Activated naive CD8-positive, alpha-beta T cell (primary cell): ENCODE measurements around the gene TSNAXIP1.
"Not testable (repeated sequence)": the region's sequence is repeated elsewhere in the genome, so short reads cannot be mapped to it uniquely, and the experiment has no call there.

Source experiments
- H3K27ac Mint-ChIP-seq: one replicate; pipeline ENCODE4 v1.8.0; 2021; ENCODE audit warnings: mixed read lengths
- H3K27me3 Mint-ChIP-seq: one replicate; pipeline ENCODE4 v1.8.0; 2021; ENCODE audit warnings: mixed read lengths
- H3K36me3 Mint-ChIP-seq: one replicate; pipeline ENCODE4 v1.8.0; 2021; ENCODE audit warnings: mixed read lengths
- H3K4me1 Mint-ChIP-seq: one replicate; pipeline ENCODE4 v1.8.0; 2021; ENCODE audit warnings: low read depth, mixed read lengths
- H3K4me3 Mint-ChIP-seq: one replicate; pipeline ENCODE4 v1.8.0; 2021; ENCODE audit warnings: mild to moderate bottlenecking, mixed read lengths
- H3K9me3 Mint-ChIP-seq: one replicate; pipeline ENCODE4 v1.8.0; 2021; ENCODE audit warnings: low read depth, mixed read lengths

Gene TSNAXIP1

GRCh38 chr16:67855789-67856188 lies 49.1 kb downstream of the TSNAXIP1 start:
- H3K4me3 Mint-ChIP-seq = no peak overlapping the region
- no peaks in the 10 kb centered on the region for H3K27me3 Mint-ChIP-seq
- H3K4me1 Mint-ChIP-seq = peaks cover 29% of the 10 kb centered on the region
- H3K9me3 Mint-ChIP-seq = no peaks in the 10 kb centered on the region
- H3K27ac Mint-ChIP-seq = no peak overlapping the region
- H3K36me3 Mint-ChIP-seq = no peaks in the 10 kb centered on the region

GRCh38 chr16:67856927-67857546 lies 50.3 kb downstream of the TSNAXIP1 start:
- Mint-ChIP-seq H3K27ac (no peak overlapping the region), H3K9me3 (no peaks in the 10 kb centered on the region), H3K4me1 (peaks cover 29% of the 10 kb centered on the region), H3K4me3 (no peak overlapping the region), H3K36me3 (no peaks in the 10 kb centered on the region), H3K27me3 (no peaks in the 10 kb centered on the region)

GRCh38 chr16:67857547-67858233 lies 51.0 kb downstream of the TSNAXIP1 start:
- peaks cover 29% of the 10 kb centered on the region for H3K4me1 Mint-ChIP-seq
- no peak overlapping the region for H3K4me3 Mint-ChIP-seq
- no peaks in the 10 kb centered on the region for H3K27me3 Mint-ChIP-seq
- no peaks in the 10 kb centered on the region for H3K36me3 Mint-ChIP-seq
- H3K27ac Mint-ChIP-seq = no peak overlapping the region
- no peaks in the 10 kb centered on the region for H3K9me3 Mint-ChIP-seq

DNA sequence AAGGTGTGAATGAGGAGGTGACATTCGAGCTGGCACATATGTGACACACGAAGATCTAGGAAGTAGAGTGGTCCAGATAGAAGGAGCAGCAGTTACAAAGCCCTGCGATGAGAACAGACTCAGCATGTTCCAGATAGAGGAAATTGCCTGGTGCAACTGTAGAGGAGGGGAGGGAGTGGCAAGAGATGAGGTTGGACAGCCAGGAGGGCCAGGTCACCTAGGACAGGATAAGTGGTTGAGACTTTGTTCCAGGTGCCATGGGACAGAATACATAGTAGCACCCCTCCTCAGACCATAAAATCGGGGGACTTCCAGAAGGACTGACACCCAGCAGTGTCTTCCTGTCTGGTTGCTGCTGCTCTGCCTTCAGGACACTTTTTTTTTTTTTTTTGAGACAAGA lies 51.8 kb downstream of the TSNAXIP1 start:
- Mint-ChIP-seq H3K4me1 (peaks cover 29% of the 10 kb centered on the region), H3K9me3 (no peaks in the 10 kb centered on the region), H3K27ac (peak overlapping the region; percentile 11), H3K4me3 (no peak overlapping the region), H3K36me3 (no peaks in the 10 kb centered on the region), H3K27me3 (no peaks in the 10 kb centered on the region)

- no peak overlapping the region for H3K4me3 Mint-ChIP-seq
- no peaks in the 10 kb centered on the region for H3K27me3 Mint-ChIP-seq
- no peaks in the 10 kb centered on the region for H3K36me3 Mint-ChIP-seq
- H3K27ac Mint-ChIP-seq = no peak overlapping the region
- H3K9me3 Mint-ChIP-seq = no peaks in the 10 kb centered on the region
- peaks cover 18% of the 10 kb centered on the region for H3K4me1 Mint-ChIP-seq
These were observed 54.1 kb downstream of the TSNAXIP1 start for GRCh38 chr16:67860589-67861398.

GRCh38 chr16:67861877-67862276 lies 55.2 kb downstream of the TSNAXIP1 start:
- no peak overlapping the region for H3K4me3 Mint-ChIP-seq
- no peaks in the 10 kb centered on the region for H3K36me3 Mint-ChIP-seq
- no peak overlapping the region for H3K27ac Mint-ChIP-seq

DNA sequence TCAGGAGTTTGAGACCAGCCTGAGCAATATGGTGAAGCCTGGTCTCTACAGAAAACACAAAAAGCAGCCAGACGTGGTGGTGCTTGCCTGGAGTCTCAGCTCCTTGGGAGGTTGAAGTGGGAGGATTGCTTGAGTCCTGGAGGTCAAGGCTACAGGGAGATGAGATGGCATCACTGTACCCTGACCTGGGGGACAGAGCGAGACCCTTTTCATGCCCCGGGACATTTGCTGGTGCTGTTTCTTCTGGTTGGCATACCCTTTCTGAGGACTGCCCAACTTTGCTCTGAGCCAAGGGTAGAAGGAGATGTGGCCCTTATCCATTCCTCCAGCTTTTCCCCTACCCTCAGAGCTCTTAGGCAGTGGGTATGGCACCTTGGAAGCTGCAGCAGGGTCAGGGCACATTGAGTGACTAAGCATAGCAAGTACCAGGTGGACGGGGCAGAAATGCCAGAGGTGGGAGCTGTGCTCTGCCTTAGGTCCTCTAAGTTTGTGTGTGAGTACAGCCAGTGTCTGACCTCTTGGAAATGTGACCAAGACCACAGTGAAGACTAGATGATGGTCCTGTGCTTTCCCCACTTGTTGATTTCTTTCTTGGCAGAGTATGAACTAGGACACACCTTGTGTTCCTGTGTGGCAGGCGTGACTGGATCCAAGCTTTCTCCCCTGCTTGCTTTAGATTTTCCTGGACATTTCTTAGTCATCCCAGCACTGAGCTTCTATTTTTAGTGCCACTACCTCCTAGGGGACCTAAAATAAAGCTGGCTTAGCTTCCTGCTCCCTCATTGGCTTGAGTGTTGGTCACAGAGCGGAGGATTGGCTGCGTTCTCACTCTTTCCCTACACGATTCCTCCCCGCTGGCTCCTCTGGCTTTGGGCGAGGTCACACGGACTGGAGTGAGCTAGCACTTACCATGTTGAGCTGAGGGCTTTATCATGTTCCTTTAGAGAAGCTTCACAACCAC lies 56.2 kb downstream of the TSNAXIP1 start:
- Mint-ChIP-seq H3K27me3 (no peaks in the 10 kb centered on the region), H3K36me3 (no peaks in the 10 kb centered on the region), H3K4me3 (no peak overlapping the region), H3K4me1 (peaks cover 3% of the 10 kb centered on the region), H3K27ac (no peak overlapping the region), H3K9me3 (no peaks in the 10 kb centered on the region)

More at GRCh38 chr16:67861877-67862276, 55.2 kb downstream of the TSNAXIP1 start:
- no peaks in the 10 kb centered on the region for H3K9me3 Mint-ChIP-seq
- H3K4me1 Mint-ChIP-seq = peaks cover 13% of the 10 kb centered on the region
- no peaks in the 10 kb centered on the region for H3K27me3 Mint-ChIP-seq

GRCh38 chr16:67864044-67864443 lies 57.4 kb downstream of the TSNAXIP1 start:
- H3K9me3 Mint-ChIP-seq, H3K27ac Mint-ChIP-seq, H3K36me3 Mint-ChIP-seq: not testable (repeated sequence)

DNA sequence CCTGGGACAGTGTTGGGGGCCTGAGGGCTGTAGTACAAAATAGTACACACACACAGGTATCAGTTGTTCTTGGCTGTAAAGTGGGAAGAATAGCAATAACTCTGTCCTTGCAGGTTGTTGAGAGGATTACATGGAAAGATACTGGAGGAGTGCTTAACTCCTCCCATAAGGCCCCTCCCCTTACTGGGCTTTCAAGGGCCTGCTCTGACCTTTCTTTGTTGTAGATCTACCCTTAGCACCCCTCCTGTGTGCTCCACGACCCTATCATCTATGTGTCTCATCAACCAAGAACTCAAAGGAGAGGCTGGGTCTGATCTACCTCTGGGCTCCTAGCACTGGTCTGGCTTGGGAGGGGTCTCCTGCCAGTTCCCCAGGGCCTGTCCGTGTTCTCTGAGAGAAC lies 57.9 kb downstream of the TSNAXIP1 start:
- Mint-ChIP-seq H3K4me3 (no peak overlapping the region), H3K9me3 (no peaks in the 10 kb centered on the region), H3K36me3 (no peaks in the 10 kb centered on the region), H3K4me1 (no peaks in the 10 kb centered on the region), H3K27me3 (no peaks in the 10 kb centered on the region), H3K27ac (no peak overlapping the region)

More at GRCh38 chr16:67864044-67864443, 57.4 kb downstream of the TSNAXIP1 start:
- not testable (repeated sequence) for H3K4me3 Mint-ChIP-seq, H3K4me1 Mint-ChIP-seq, H3K27me3 Mint-ChIP-seq

DNA sequence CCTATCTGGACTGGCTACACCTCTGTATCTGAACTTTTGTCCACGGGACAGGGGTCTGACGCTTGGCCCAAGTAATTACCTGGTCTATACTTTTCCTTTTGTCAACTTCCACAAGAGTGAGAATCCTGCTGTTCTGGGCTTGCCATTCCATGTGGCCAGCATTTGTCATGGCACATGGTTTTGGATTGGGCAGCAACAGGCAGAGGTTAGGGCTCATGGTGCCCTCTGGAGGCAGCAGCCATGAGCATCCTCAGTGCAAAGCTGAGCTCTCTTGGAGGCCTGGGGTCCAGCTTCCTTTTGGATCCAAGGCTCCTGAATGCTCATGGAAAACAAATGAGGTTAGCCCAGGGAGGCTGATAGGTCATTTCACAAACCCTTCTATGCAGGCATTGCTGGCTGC lies 58.6 kb downstream of the TSNAXIP1 start:
- Mint-ChIP-seq H3K27ac (no peak overlapping the region), H3K36me3 (no peaks in the 10 kb centered on the region), H3K9me3 (no peaks in the 10 kb centered on the region), H3K4me3 (no peak overlapping the region), H3K27me3 (no peaks in the 10 kb centered on the region), H3K4me1 (no peaks in the 10 kb centered on the region)

DNA sequence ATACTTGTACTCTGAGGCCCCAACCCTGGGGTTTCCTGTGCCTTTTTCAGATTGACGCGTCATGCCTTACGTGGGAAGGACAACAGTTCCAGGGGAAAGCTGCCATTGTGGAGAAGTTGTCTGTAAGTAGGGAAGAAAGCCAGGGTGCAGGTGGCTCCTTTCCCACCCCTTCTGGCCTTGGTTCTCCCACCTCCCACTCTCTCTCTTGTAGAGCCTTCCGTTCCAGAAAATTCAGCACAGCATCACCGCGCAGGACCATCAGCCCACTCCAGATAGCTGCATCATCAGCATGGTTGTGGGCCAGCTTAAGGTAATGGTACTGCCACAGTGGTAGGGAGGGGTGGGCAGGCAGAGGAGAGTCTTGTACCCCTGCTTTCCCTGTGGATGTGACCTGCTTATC lies 61.6 kb downstream of the TSNAXIP1 start:
- no peaks in the 10 kb centered on the region for H3K9me3 Mint-ChIP-seq
- no peak overlapping the region for H3K4me3 Mint-ChIP-seq
- peaks cover 7% of the 10 kb centered on the region for H3K4me1 Mint-ChIP-seq
- H3K27ac Mint-ChIP-seq = no peak overlapping the region
- H3K27me3 Mint-ChIP-seq = no peaks in the 10 kb centered on the region
- no peaks in the 10 kb centered on the region for H3K36me3 Mint-ChIP-seq

DNA sequence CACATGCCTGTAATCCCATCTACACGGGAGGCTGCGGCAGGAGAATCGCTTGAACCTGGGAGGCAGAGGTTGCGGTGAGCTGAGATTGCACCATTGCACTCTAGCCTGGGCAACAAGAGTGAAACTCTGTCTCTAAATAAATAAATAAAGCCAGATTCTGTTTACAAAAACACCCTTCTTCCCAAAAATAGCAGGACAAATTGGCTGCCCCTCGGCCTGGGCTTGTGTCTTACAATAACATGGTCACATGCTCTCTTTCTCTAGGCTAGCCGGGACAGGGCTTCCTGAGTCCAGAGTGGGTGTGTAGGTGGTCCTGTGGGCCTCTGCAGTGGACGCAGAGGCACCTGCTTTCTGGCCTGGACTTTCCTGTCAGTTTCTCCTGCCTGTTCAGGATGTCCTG lies 63.0 kb downstream of the TSNAXIP1 start:
- no peaks in the 10 kb centered on the region for H3K27me3 Mint-ChIP-seq
- no peak overlapping the region for H3K4me3 Mint-ChIP-seq
- no peaks in the 10 kb centered on the region for H3K9me3 Mint-ChIP-seq
- H3K36me3 Mint-ChIP-seq = no peaks in the 10 kb centered on the region
- peaks cover 18% of the 10 kb centered on the region for H3K4me1 Mint-ChIP-seq
- H3K27ac Mint-ChIP-seq = no peak overlapping the region

DNA sequence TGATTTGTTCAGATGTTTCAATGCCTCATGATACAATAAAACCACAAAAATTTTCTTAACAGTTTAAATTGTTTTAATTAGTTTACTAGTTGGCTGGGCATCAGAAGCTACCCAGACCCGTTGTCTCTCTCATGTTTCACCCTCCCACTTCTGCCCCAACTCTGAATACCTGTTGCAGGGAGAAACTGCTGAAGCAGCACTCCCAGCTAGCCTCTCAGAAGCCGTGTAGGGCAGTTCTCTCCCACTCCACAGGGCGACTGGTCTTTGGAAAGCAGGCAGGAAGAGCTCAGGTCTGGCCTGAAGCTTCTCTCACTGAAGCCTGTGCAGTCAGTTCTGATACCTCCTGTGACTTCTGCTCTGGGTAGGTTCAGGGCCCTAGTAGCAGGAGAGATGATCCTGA lies 64.6 kb downstream of the TSNAXIP1 start:
- H3K9me3 Mint-ChIP-seq = no peaks in the 10 kb centered on the region
- no peak overlapping the region for H3K4me3 Mint-ChIP-seq
- no peak overlapping the region for H3K27ac Mint-ChIP-seq
- H3K27me3 Mint-ChIP-seq = no peaks in the 10 kb centered on the region
- peaks cover 33% of the 10 kb centered on the region for H3K4me1 Mint-ChIP-seq
- H3K36me3 Mint-ChIP-seq = no peaks in the 10 kb centered on the region

DNA sequence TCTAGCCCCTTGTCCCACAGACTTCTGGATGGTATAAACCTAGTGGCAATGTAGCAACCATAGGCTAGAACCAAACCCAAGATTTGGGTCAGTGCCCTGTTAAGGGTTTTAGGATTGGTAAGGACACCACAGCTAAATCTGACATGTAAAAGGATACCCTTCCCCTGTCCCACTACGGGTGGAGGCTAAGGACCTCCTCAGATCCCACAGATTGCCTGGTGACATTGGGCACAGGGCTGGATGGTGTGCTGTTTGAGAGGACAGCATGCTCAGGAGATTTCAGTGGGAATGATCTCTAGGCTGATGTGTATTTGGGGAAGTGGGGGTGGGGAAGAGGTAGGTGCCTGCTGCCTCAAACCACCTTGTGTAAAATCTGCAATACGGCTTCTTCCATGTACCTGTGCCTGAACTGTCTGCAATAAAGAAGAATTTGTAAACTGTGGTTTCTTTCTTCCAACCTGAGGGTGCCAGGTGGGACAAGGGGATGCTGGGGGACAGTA lies 65.5 kb downstream of the TSNAXIP1 start:
- peak overlapping the region; percentile 50 for H3K27ac Mint-ChIP-seq
- H3K27me3 Mint-ChIP-seq = no peaks in the 10 kb centered on the region
- peaks cover 34% of the 10 kb centered on the region for H3K4me1 Mint-ChIP-seq
- H3K4me3 Mint-ChIP-seq = peak overlapping the region; percentile 91
- no peaks in the 10 kb centered on the region for H3K36me3 Mint-ChIP-seq
- no peaks in the 10 kb centered on the region for H3K9me3 Mint-ChIP-seq
